ENCODE data around the gene RAPGEF4.

- TF ChIP-seq EZH2 (IDR thresholded peaks at IDR 0.05) (no peak), POLR2AphosphoS5 (IDR thresholded peaks at IDR 0.05; ENCODE audit: borderline replicate concordance, low read depth, low read length) (no peak), FOXP2 (optimal IDR thresholded peaks at IDR 0.05; ENCODE audit: control extremely low read depth, extremely low read length, insufficient read depth) (no peak)
Measured at GRCh38 chr2:172947461-172948153, 212.0 kb downstream of the RAPGEF4 start.

Data from SK-N-MC (cell line).